GM12878 (cell line): ENCODE measurements around the gene FERMT2. TPM values are rescaled to one million over a fixed set of nuclear protein-coding genes. Genes with fewer than 3 reads are reported as not detected.

Experiments
- ATAC-seq: fragments of 200-7000 bp; cut with Tn5 transposase; 3 replicates; pipeline ENCODE4 v1.9.1; 2020; ENCODE audit warnings: mild to moderate bottlenecking, moderate library complexity
- BruUV-seq: library from RNA; stranded (reverse); fragments of 400-500 nt; replicated peaks from 2 replicates; lab custom pipeline; 2021; lab: Mats Ljungman, UMichigan
- CTCF ChIA-PET: fragments of 300-600 bp; sonication (Branson Sonifier 250); formaldehyde crosslinking; extraction: SDS; loops from one replicate; lab custom pipeline; 2021; ENCODE audit warnings: inconsistent platforms; lab: Yijun Ruan, JAX
- POLR2A ChIA-PET: fragments of 350-600 bp; formaldehyde crosslinking; extraction: SDS; loops from one replicate; lab custom pipeline; 2021; ENCODE audit warnings: inconsistent platforms; lab: Charles Lee
- RAD21 ChIA-PET: fragments of 300-600 bp; sonication (Branson Sonifier 250); formaldehyde crosslinking; loops from one replicate; lab custom pipeline; 2023; ENCODE audit warnings: antibody characterized with exemption; ENCODE audit not compliant: unreplicated experiment; lab: Charles Lee
- SMC1A ChIA-PET: fragments of 300-600 bp; sonication (Branson Sonifier 250); formaldehyde crosslinking; loops from one replicate; lab custom pipeline; 2023; ENCODE audit not compliant: unreplicated experiment, uncharacterized antibody; lab: Charles Lee
- DNase-seq: peaks from one replicate; pipeline ENCODE4 v3.0.0-alpha.2; 2011; ENCODE audit warnings: low read depth, low spot score
- FAIRE-seq: peaks from 3 replicates; lab custom pipeline; 2011; peaks lifted over from hg19 to GRCh38; lab: Jason Lieb, UNC
- H2AFZ ChIP-seq: 2 replicates; pipeline ENCODE4 v1.6.0; 2011; ENCODE audit warnings: low read depth, low read length, control low read depth; ENCODE audit not compliant: control insufficient read depth
- H3K27ac ChIP-seq: 2 replicates; pipeline ENCODE4 v1.5.1; 2011; ENCODE audit warnings: control low read depth; ENCODE audit not compliant: control insufficient read depth, insufficient read depth
- H3K27me3 ChIP-seq, 2 experiments: replicated peaks in 1 of 2; 2 replicates each; pipeline versions ENCODE4 v1.6.0 to v1.6.1; 2011; ENCODE audit warnings: low read length in 1 of 2; ENCODE audit not compliant: control insufficient read depth in 2 of 2, insufficient read depth in 2 of 2
- H3K36me3 ChIP-seq, 2 experiments: 2 replicates each; pipeline ENCODE4 v1.5.1; 2011; ENCODE audit warnings: low read length in 1 of 2; ENCODE audit not compliant: control insufficient read depth in 2 of 2, insufficient read depth in 2 of 2
- H3K4me1 ChIP-seq: 2 replicates; pipeline ENCODE4 v1.6.1; 2011; ENCODE audit warnings: mild to moderate bottlenecking, low read length, moderate library complexity, mixed read lengths; ENCODE audit not compliant: control insufficient read depth, insufficient read depth
- H3K4me2 ChIP-seq: 2 replicates; pipeline ENCODE4 v1.6.0; 2011; ENCODE audit warnings: control low read depth; ENCODE audit not compliant: control insufficient read depth, insufficient read depth
- H3K4me3 ChIP-seq: fragments of 200-600 bp; sonication (generic); 2 replicates; pipeline ENCODE4 v1.5.1; 2016
- H3K79me2 ChIP-seq: 2 replicates; pipeline ENCODE4 v1.6.0; 2011; ENCODE audit warnings: low read length; ENCODE audit not compliant: control insufficient read depth, insufficient read depth
- H3K9ac ChIP-seq: 2 replicates; pipeline ENCODE4 v1.8.0; 2011; ENCODE audit warnings: low read length, control low read depth, mixed read lengths; ENCODE audit not compliant: control insufficient read depth, insufficient read depth
- H3K9me3 ChIP-seq: replicated peaks from 3 replicates; pipeline ENCODE4 v1.5.1; 2011; ENCODE audit warnings: mild to moderate bottlenecking, low read length; ENCODE audit not compliant: control insufficient read depth, insufficient read depth
- H4K20me1 ChIP-seq: 2 replicates; pipeline ENCODE4 v1.6.0; 2011; ENCODE audit not compliant: control insufficient read depth, insufficient read depth
- ATF7 ChIP-seq: fragments of 450-650 bp; IDR thresholded peaks from 2 replicates; pipeline ENCODE4 v1.6.1; 2016; ENCODE audit warnings: low read depth, mild to moderate bottlenecking
- CHD4 ChIP-seq: fragments of 200-600 bp; sonication (generic); IDR thresholded peaks from 2 replicates; pipeline ENCODE4 v1.6.1; 2016; ENCODE audit warnings: mild to moderate bottlenecking
- EGR1 ChIP-seq, 2 experiments: IDR thresholded peaks; 1 replicate in 1 of 2; 2 replicates in 1 of 2; pipeline ENCODE4 v1.6.1; 2011 to 2012; ENCODE audit warnings: low read depth in 2 of 2, low read length in 2 of 2, borderline replicate concordance in 1 of 2, mild to moderate bottlenecking in 1 of 2, moderate library complexity in 1 of 2
- GABPA ChIP-seq: IDR thresholded peaks from 2 replicates; pipeline ENCODE4 v1.6.1; 2014; ENCODE audit warnings: antibody characterized with exemption, low read depth, mild to moderate bottlenecking, inconsistent platforms
- JUNB ChIP-seq: IDR thresholded peaks from 2 replicates; pipeline ENCODE4 v1.6.1; 2016; ENCODE audit warnings: antibody characterized with exemption, mild to moderate bottlenecking
- LARP7 ChIP-seq: fragments of 450-650 bp; IDR thresholded peaks from 2 replicates; pipeline ENCODE4 v1.6.1; 2017; ENCODE audit warnings: mild to moderate bottlenecking
- MEF2A ChIP-seq: IDR thresholded peaks from 2 replicates; pipeline ENCODE4 v1.6.1; 2011; ENCODE audit warnings: low read depth, mild to moderate bottlenecking, low read length, moderate library complexity; ENCODE audit not compliant: insufficient read depth
- MEF2B ChIP-seq: fragments of 450-650 bp; IDR thresholded peaks from 2 replicates; pipeline ENCODE4 v1.6.1; 2018; ENCODE audit warnings: mild to moderate bottlenecking, moderate library complexity; ENCODE audit not compliant: partially characterized antibody, poor library complexity, severe bottlenecking
- RAD51 ChIP-seq: fragments of 450-650 bp; IDR thresholded peaks from 2 replicates; pipeline ENCODE4 v1.6.1; 2016; ENCODE audit warnings: moderate library complexity, mild to moderate bottlenecking, inconsistent platforms
- RUNX3 ChIP-seq: IDR thresholded peaks from 2 replicates; pipeline ENCODE4 v1.6.1; 2012; ENCODE audit warnings: low read length, inconsistent platforms
- SPI1 ChIP-seq: IDR thresholded peaks from 2 replicates; pipeline ENCODE4 v1.6.1; 2011; ENCODE audit warnings: low read depth, mild to moderate bottlenecking, low read length, moderate library complexity, borderline replicate concordance; ENCODE audit not compliant: insufficient read depth
- YBX1 ChIP-seq: fragments of 450-650 bp; IDR thresholded peaks from 2 replicates; pipeline ENCODE4 v1.6.1; 2016; ENCODE audit warnings: antibody characterized with exemption
- in situ Hi-C: fragments of 300-500 bp; cut with MboI; formaldehyde crosslinking; loops from 9 replicates; pipeline ENCODE4 v1.14.3; 2018; ENCODE audit warnings: mixed read lengths
- intact Hi-C: fragments of 100-400 bp; cut with micrococcal nuclease; formaldehyde crosslinking; loops from one replicate; pipeline ENCODE4 v1.14.2; 2022; ENCODE audit not compliant: unreplicated experiment
- polyA plus RNA-seq, 11 experiments: library from polyadenylated mRNA; depleted of rRNA in 4 of 11; unstranded in 6 of 11; stranded (reverse) in 5 of 11; fragments of >200 nt; fragmentation: Nextera tagmentation in 4 of 11; fragmentation: Illumina TruSeq in 1 of 11; extraction: Ambion mirVana in 4 of 11; extraction: Trizol in 1 of 11; gene quantifications; 1 replicate in 1 of 11; 2 replicates in 10 of 11; pipeline versions ENCODE4 v1.2.1 to v1.2.3, GENCODE V29; 2011 to 2016; ENCODE audit warnings: inconsistent platforms in 2 of 11, missing spikeins in 2 of 11, low read depth in 1 of 11
- total RNA-seq, 4 experiments: library from RNA; depleted of rRNA in 3 of 4; stranded (reverse); fragments of >200 nt in 3 of 4; fragmentation: Illumina TruSeq in 1 of 4; extraction: Trizol in 1 of 4; gene quantifications; 2 replicates each; pipeline versions ENCODE4 v1.2.1 to v1.2.3, GENCODE V29; 2013 to 2021
- TF ChIP-seq, protein P1 (sequence below): fragments of 450-650 bp; IDR thresholded peaks from 2 replicates; pipeline ENCODE4 v1.6.1; 2017; ENCODE audit warnings: mild to moderate bottlenecking, moderate library complexity
- TF ChIP-seq, protein P2 (sequence below): IDR thresholded peaks from 2 replicates; pipeline ENCODE4 v1.6.1; 2012; ENCODE audit warnings: low read length, inconsistent platforms
- TF ChIP-seq, protein P3 (sequence below): fragments of 450-650 bp; IDR thresholded peaks from 2 replicates; pipeline ENCODE4 v1.6.1; 2016; ENCODE audit warnings: mild to moderate bottlenecking
- TF ChIP-seq, protein P4 (sequence below): fragments of 450-650 bp; IDR thresholded peaks from 2 replicates; pipeline ENCODE4 v1.6.1; 2017; ENCODE audit warnings: mild to moderate bottlenecking

FERMT2 gene
- total and polyA plus RNA-seq, 10 of the 15 experiments (the other 5 are each of a cell fraction or from before 2014, with no cell fraction given) = 4.9 to 35.5 (median 19.5) TPM

DNA sequence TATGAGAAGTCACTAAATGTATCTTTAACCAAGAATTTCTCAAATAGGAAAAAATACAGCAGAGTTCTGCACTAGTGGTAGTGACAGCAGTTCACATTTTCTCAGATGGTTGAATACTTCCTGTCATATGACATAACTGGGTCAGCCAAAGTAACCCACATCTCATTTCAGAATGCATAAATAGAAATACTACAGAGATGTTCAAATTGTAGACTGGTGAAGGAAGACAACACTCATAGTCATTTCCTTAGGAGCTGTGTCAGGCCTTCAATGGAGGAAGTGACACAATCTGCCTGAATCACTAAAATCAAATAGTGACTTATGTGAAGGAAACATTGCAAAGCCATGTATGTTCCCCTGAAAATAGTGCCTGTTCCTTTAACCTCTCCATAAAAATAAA, 32.4 kb downstream of the FERMT2 start:
- no peaks in the 10 kb centered on the region for H3K9me3 ChIP-seq
- H4K20me1 ChIP-seq = no peaks in the 10 kb centered on the region
- FAIRE-seq (peak; percentile 23), DNase-seq (peak; percentile 62), ATAC-seq (peak; percentile 93)
- ChIA-PET POLR2A (interaction anchor here (1.1 to 1.6 kb wide), 5 partner anchors 13 to 33 kb away, joined by 3 read pairs; no protein-coding TSS in a partner anchor), SMC1A (interaction anchor here (0.8 to 10.1 kb wide), 9 partner anchors 9 to 94 kb away, joined by 3 to 79 read pairs (median 5); no protein-coding TSS in a partner anchor), CTCF (interaction anchor here (0.6 to 1.5 kb wide), 8 partner anchors 16 to 377 kb away, joined by 3 to 4 read pairs (median 3); no protein-coding TSS in a partner anchor), RAD21 (interaction anchor here (0.7 to 3.8 kb wide), 6 partner anchors 17 to 231 kb away, joined by 3 to 17 read pairs (median 4); no protein-coding TSS in a partner anchor)
- H3K4me2 ChIP-seq = no peak overlapping the region
- H3K36me3 ChIP-seq = no peaks in the 10 kb centered on the region
- no peak overlapping the region for H3K4me3 ChIP-seq
- no peaks in the 10 kb centered on the region for H3K79me2 ChIP-seq
- peaks cover 6% of the 10 kb centered on the region for H3K4me1 ChIP-seq
- no peaks in the 10 kb centered on the region for H3K27me3 ChIP-seq
- no TSS peak for BruUV-seq
- no peak overlapping the region for H3K9ac ChIP-seq
- peak overlapping the region; percentile 39 for H2AFZ ChIP-seq
- intact Hi-C loops = loop anchor here (5.0 kb wide), 1 partner anchor 34 kb away; the partner anchor contains the start of gene FERMT2
- peak overlapping the region; percentile 36 for H3K27ac ChIP-seq
- in situ Hi-C loops = no loop called here
- TF ChIP-seq LARP7 (no peak), SPI1 (peak; percentile 57; the same call in 1 of the 2 replicates), MEF2A (0 out of 2 replicates have a peak, but pooled peaks have one; percentile 50), CHD4 (no peak), ATF7 (peak; percentile 65; the same call in 1 of the 2 replicates), MEF2B (peak; percentile 60), JUNB (peak; percentile 48), GABPA (peak; percentile 75), RUNX3 (peak; percentile 74), YBX1 (no peak), EGR1 (IDR thresholded peaks at IDR 0.05; ENCODE audit: borderline replicate concordance in 1 of 2, low read depth in 2 of 2, low read length in 2 of 2) (no peak), RAD51 (peak; percentile 71)
- TF ChIP-seq, protein P1, sequence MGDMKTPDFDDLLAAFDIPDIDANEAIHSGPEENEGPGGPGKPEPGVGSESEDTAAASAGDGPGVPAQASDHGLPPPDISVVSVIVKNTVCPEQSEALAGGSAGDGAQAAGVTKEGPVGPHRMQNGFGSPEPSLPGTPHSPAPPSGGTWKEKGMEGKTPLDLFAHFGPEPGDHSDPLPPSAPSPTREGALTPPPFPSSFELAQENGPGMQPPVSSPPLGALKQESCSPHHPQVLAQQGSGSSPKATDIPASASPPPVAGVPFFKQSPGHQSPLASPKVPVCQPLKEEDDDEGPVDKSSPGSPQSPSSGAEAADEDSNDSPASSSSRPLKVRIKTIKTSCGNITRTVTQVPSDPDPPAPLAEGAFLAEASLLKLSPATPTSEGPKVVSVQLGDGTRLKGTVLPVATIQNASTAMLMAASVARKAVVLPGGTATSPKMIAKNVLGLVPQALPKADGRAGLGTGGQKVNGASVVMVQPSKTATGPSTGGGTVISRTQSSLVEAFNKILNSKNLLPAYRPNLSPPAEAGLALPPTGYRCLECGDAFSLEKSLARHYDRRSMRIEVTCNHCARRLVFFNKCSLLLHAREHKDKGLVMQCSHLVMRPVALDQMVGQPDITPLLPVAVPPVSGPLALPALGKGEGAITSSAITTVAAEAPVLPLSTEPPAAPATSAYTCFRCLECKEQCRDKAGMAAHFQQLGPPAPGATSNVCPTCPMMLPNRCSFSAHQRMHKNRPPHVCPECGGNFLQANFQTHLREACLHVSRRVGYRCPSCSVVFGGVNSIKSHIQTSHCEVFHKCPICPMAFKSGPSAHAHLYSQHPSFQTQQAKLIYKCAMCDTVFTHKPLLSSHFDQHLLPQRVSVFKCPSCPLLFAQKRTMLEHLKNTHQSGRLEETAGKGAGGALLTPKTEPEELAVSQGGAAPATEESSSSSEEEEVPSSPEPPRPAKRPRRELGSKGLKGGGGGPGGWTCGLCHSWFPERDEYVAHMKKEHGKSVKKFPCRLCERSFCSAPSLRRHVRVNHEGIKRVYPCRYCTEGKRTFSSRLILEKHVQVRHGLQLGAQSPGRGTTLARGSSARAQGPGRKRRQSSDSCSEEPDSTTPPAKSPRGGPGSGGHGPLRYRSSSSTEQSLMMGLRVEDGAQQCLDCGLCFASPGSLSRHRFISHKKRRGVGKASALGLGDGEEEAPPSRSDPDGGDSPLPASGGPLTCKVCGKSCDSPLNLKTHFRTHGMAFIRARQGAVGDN = peak; percentile 74; the same call in 1 of the 2 replicates
- TF ChIP-seq, protein P2, sequence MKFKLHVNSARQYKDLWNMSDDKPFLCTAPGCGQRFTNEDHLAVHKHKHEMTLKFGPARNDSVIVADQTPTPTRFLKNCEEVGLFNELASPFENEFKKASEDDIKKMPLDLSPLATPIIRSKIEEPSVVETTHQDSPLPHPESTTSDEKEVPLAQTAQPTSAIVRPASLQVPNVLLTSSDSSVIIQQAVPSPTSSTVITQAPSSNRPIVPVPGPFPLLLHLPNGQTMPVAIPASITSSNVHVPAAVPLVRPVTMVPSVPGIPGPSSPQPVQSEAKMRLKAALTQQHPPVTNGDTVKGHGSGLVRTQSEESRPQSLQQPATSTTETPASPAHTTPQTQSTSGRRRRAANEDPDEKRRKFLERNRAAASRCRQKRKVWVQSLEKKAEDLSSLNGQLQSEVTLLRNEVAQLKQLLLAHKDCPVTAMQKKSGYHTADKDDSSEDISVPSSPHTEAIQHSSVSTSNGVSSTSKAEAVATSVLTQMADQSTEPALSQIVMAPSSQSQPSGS = peak; percentile 30; the same call in 1 of the 2 replicates
- TF ChIP-seq, protein P3, sequence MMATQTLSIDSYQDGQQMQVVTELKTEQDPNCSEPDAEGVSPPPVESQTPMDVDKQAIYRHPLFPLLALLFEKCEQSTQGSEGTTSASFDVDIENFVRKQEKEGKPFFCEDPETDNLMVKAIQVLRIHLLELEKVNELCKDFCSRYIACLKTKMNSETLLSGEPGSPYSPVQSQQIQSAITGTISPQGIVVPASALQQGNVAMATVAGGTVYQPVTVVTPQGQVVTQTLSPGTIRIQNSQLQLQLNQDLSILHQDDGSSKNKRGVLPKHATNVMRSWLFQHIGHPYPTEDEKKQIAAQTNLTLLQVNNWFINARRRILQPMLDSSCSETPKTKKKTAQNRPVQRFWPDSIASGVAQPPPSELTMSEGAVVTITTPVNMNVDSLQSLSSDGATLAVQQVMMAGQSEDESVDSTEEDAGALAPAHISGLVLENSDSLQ = peak; percentile 50; the same call in 1 of the 2 replicates
- TF ChIP-seq, protein P4, sequence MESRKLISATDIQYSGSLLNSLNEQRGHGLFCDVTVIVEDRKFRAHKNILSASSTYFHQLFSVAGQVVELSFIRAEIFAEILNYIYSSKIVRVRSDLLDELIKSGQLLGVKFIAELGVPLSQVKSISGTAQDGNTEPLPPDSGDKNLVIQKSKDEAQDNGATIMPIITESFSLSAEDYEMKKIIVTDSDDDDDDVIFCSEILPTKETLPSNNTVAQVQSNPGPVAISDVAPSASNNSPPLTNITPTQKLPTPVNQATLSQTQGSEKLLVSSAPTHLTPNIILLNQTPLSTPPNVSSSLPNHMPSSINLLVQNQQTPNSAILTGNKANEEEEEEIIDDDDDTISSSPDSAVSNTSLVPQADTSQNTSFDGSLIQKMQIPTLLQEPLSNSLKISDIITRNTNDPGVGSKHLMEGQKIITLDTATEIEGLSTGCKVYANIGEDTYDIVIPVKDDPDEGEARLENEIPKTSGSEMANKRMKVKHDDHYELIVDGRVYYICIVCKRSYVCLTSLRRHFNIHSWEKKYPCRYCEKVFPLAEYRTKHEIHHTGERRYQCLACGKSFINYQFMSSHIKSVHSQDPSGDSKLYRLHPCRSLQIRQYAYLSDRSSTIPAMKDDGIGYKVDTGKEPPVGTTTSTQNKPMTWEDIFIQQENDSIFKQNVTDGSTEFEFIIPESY = no peak
